ENCODE results near the gene FAM9A.
"Not testable (repeated sequence)": the region's sequence is repeated elsewhere in the genome, so short reads cannot be mapped to it uniquely, and the experiment has no call there.

Gene FAM9A

GRCh38 chrX:8803326-8803725 lies 2.1 kb upstream of the FAM9A start:
- no peak for DNase-seq

GRCh38 chrX:8800351-8800750 lies 832 bp downstream of the FAM9A start:
- DNase-seq, result not testable (repeated sequence)

- DNase-seq, result not testable (repeated sequence)
Measured at GRCh38 chrX:8799281-8799680, 1.9 kb downstream of the FAM9A start.

GRCh38 chrX:8798702-8799101 lies 2.5 kb downstream of the FAM9A start:
- DNase-seq, result not testable (repeated sequence)

GRCh38 chrX:8787119-8787518 lies 14.1 kb downstream of the FAM9A start:
- DNase-seq, result not testable (repeated sequence)

GRCh38 chrX:8784162-8784561 lies 17.0 kb downstream of the FAM9A start:
- no peak for DNase-seq

- DNase-seq, result no peak
Measured at GRCh38 chrX:8783714-8784098, 17.5 kb downstream of the FAM9A start.

- DNase-seq, result peak in 2 of 56 donors; percentile 3 to 5
Measured at GRCh38 chrX:8783097-8783713, 18.0 kb downstream of the FAM9A start.

- DNase-seq, result no peak
Measured at GRCh38 chrX:8782595-8782994, 18.6 kb downstream of the FAM9A start.

- not testable (repeated sequence) for DNase-seq
Measured at GRCh38 chrX:8781921-8782320, 19.3 kb downstream of the FAM9A start.

- no peak for DNase-seq
Measured at GRCh38 chrX:8773117-8773516, 28.1 kb downstream of the FAM9A start.

GRCh38 chrX:8760021-8760420 lies 41.2 kb downstream of the FAM9A start:
- DNase-seq, result no peak

GRCh38 chrX:8758706-8759105 lies 42.5 kb downstream of the FAM9A start:
- DNase-seq, result not testable (repeated sequence)

GRCh38 chrX:8757609-8758389 lies 43.4 kb downstream of the FAM9A start:
- DNase-seq, result not testable (repeated sequence)

GRCh38 chrX:8755813-8756212 lies 45.4 kb downstream of the FAM9A start:
- no peak for DNase-seq

- no peak for DNase-seq
Measured at GRCh38 chrX:8755116-8755515, 46.1 kb downstream of the FAM9A start.

GRCh38 chrX:8749697-8750096 lies 51.5 kb downstream of the FAM9A start:
- no peak for DNase-seq

- DNase-seq, result peak in 3 of 56 donors; percentile 0 to 4 (median 1)
Measured at GRCh38 chrX:8748855-8749254, 52.3 kb downstream of the FAM9A start.

GRCh38 chrX:8743126-8743732 lies 58.0 kb downstream of the FAM9A start:
- DNase-seq, result peak in 12 of 56 donors; percentile 0 to 53 (median 8)

- DNase-seq, result no peak
Measured at GRCh38 chrX:8741981-8742380, 59.2 kb downstream of the FAM9A start.

Measured in nucleus accumbens (tissue), 56 donors.